IPS-11a (cell line): ENCODE measurements around the gene DNAJB14.

ENCODE experiments used
- H3K4me3 ChIP-seq: one replicate; pipeline ENCODE4 v1.5.1; 2013; ENCODE audit warnings: low read depth, low read length, control low read depth

DNAJB14 gene

GRCh38 chr4:99945718-99946355 lies 581 bp downstream of the DNAJB14 start:
- H3K4me3 ChIP-seq, result peak overlapping the region; percentile 86

GRCh38 chr4:99943904-99944437 lies 2.4 kb downstream of the DNAJB14 start:
- no peak overlapping the region for H3K4me3 ChIP-seq

- no peak overlapping the region for H3K4me3 ChIP-seq
Observed at GRCh38 chr4:99938243-99938753, 8.1 kb downstream of the DNAJB14 start.

DNA sequence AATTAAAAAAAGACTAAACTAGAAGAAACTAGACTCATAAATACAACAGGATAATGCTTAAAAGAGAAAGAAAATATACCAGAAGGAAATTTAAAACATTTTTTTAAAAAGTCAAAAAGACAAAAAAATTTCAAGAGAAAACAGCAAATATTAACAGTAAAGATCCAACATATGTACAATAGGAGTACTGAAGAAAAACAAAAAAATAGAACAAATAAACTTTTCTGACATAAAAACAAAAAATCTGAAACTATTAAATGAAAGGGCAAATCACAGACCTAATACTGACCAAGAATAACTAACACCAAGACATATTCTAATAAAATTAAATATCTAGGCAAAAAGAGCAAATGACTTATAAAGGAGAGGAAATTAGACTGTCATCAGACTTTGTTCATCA lies 11.5 kb downstream of the DNAJB14 start:
- no peak overlapping the region for H3K4me3 ChIP-seq

GRCh38 chr4:99927566-99927965 lies 18.9 kb downstream of the DNAJB14 start:
- no peak overlapping the region for H3K4me3 ChIP-seq

DNA sequence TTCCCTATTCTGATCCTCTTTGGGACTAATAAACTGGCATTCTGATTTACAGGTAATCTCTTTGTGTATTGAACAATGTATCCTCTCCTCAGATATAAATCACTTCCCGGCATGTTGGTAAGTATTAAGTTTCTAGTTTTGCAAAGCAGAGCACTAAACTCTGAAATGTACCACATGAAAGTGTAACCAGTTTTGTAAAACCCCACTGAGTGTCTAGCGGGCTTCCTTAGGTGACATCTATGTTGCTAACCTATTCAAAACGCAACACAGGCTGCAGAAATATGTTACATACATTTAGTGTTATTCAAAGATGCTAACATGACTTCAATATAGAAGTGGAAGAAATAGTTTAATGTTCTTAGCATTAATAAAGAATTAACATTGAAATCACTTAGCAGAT lies 25.2 kb downstream of the DNAJB14 start:
- H3K4me3 ChIP-seq, result no peak overlapping the region

- no peak overlapping the region for H3K4me3 ChIP-seq
Observed at GRCh38 chr4:99918656-99919055, 27.8 kb downstream of the DNAJB14 start.

GRCh38 chr4:99917575-99917974 lies 28.8 kb downstream of the DNAJB14 start:
- H3K4me3 ChIP-seq, result no peak overlapping the region

DNA sequence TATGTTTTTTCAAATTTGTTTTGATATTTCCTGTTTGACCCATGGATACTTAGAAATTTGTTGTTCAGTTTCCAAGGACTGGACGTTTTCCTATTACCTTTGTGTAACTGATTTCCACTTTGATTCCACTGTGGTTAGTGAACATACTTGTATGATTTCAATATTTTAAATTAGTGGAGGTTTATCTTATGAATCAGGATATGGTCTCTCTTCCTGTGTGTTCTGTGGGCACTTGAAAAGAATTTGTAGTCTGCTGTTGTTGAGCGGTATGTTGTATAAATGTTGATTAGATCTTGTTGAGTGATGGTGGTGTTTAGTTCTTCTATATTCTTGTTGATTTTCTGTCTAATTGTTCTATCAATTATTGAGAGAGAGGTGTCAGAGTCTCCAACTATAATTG lies 31.0 kb downstream of the DNAJB14 start:
- no peak overlapping the region for H3K4me3 ChIP-seq

- H3K4me3 ChIP-seq, result no peak overlapping the region
Observed at GRCh38 chr4:99894998-99895397, 51.4 kb downstream of the DNAJB14 start.

DNA sequence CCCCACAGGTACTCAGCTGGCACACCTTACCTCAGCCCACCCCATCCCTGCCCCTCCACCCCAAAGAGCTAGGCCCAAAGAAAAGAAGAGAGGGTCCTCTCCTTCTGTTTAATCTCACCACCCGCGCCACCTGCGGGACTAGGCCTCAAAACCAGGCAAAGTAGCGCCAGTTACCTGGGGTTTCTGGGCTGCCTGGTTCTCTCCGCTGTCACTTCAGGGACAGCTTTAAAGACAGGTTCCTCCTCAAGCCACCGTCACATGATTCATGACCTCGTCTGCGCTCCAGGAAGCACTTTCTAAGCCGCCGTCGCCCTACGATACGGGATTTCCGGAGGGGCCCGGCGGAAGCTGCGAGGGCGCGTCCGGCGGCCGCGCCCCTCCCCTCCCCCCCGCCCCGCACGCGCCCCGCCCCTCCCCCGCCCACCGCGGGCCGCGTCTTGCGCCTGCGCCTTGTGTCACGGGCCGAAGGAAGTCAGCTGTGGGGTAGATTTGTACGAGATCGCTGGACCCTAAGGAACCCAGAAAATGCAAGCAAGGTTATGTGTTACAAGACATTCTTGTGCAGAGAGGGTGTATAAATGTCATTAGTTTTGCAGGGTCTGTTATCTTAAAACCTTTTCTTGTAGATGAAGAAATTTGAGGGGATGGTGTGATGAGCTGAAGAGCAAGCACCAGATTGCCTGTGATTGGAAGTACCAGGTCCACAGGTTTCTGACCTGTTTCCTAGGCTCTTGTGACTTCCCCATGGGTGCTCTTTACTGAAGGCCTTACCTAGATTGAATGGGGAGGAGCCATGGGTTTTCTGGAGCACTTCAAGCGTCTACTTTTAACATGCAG lies 52.0 kb downstream of the DNAJB14 start, which contains the start of gene LAMTOR3:
Gene LAMTOR3, minus strand, starts transcription at position 267 of the 837 bp plus-strand sequence. CDS start 464 bp downstream, outside the sequence.
- peak within 1 kb of the TSS; percentile 92 for H3K4me3 ChIP-seq

- H3K4me3 ChIP-seq, result peak overlapping the region; percentile 92
Observed at GRCh38 chr4:99893839-99894160, 52.6 kb downstream of the DNAJB14 start.

- H3K4me3 ChIP-seq, result peak overlapping the region; percentile 92
Observed at GRCh38 chr4:99893029-99893428, 53.4 kb downstream of the DNAJB14 start.

DNA sequence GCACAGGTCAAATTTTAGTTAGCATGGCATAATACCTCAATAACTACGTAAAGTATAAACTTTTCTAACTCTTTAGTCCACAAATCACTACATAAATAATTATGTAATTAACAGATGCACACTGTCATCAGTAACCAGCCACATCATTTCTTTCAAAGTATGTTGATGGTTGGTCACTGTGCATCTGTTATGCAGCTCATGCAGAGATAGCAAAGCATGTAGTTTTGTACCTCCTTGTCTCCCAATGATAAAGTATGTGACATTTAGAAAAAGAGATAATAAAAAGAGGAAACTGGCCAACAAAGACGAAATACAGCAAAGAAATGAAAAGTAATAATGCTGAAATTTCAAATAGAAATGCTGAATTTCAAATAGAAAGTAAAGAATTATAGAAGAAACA lies 55.1 kb downstream of the DNAJB14 start:
- no peak overlapping the region for H3K4me3 ChIP-seq

- H3K4me3 ChIP-seq, result no peak overlapping the region
Observed at GRCh38 chr4:99887837-99888236, 58.6 kb downstream of the DNAJB14 start.

GRCh38 chr4:99886146-99886545 lies 60.3 kb downstream of the DNAJB14 start:
- H3K4me3 ChIP-seq, result no peak overlapping the region

- H3K4me3 ChIP-seq, result no peak overlapping the region
Observed at GRCh38 chr4:99885687-99886086, 60.7 kb downstream of the DNAJB14 start.

DNA sequence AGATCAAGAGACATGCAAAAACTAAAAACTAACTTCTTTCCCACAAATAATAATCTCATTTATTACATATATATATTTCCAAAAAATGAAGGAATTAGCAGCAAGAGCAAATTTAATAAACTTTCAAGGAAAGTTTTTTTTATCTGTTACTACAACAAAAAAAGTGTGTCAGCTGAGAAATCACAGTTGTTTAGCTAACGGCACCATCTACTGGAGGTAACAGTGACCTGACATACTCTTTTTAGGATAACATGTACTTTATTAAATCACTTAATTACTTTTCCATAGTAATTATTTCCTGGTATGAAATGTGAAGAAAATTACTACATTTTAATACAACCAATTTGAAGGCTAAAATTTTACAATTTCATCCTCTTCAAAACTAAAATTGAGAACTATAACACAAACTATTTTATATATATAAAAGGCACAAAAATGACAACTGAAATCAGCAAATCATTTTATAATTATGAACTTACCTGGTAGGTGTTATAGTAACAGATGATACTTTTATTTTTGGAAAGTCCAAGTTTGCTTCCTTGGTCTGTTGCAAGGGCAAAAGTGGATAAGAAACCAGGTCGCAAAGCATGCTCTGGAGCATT lies 61.3 kb downstream of the DNAJB14 start:
- H3K4me3 ChIP-seq, result no peak overlapping the region

GRCh38 chr4:99879458-99879857 lies 67.0 kb downstream of the DNAJB14 start:
- no peak overlapping the region for H3K4me3 ChIP-seq

DNA sequence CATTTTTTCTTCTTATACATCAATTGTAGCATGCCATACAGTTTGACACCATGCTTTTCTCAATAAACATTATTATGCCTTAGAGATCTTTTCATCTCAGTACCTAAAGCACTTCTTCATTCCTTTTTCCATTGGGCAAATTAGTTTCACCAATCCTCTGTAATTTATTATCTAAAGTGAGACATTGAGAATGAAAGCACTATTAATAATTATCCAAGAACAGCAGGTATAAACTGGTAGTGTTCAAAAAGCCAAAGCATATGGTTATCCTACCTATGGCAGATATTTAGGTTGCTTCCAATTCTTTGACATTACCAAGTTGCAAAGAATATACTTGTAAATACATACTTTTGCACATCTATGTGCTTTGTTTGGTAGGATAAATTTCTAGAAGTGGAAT lies 67.8 kb downstream of the DNAJB14 start:
- H3K4me3 ChIP-seq, result no peak overlapping the region

GRCh38 chr4:99876946-99877345 lies 69.5 kb downstream of the DNAJB14 start:
- no peak overlapping the region for H3K4me3 ChIP-seq

DNA sequence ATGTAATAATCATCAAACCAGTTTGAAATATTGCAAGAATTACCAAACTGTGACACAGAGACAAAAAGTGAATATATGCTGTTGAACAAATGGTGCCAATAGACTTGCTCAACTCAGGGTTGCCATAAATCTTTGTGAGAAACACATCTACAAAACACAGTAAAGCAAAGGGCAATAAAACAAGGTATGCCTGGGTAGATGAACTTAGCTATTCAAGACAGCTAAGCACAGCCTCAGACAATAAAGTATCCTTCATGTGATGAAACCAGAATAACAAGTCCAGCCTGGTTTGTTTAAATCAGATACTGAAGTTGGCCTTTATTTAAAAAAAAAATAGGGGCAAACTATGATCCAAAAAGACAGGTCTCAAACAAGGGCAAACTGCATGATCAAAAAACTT lies 71.3 kb downstream of the DNAJB14 start:
- H3K4me3 ChIP-seq, result no peak overlapping the region
